ENCODE data around the gene PAPSS2. TPM values are rescaled to one million over a fixed set of nuclear protein-coding genes. Genes with fewer than 3 reads are reported as not detected.

PAPSS2 gene
- total and polyA plus RNA-seq, 11 donors = 1.9 to 32.6 (median 5.8) TPM

GRCh38 chr10:87776328-87776727 lies 116.7 kb downstream of the PAPSS2 start:
- no peaks in the 10 kb centered on the region for H3K27me3 ChIP-seq
- H3K36me3 ChIP-seq = peaks cover 0 to 88% (median 18%) of the 10 kb centered on the region in 9 donors
- ATAC-seq (no peak), DNase-seq (no peak)
- peaks cover 0 to 12% (median 0%) of the 10 kb centered on the region in 12 donors for H3K4me1 ChIP-seq
- WGBS, 4 donors = 91 to 97% (median 96%) methylated on average over 6 of the region's 6 CpGs
- TF ChIP-seq POLR2A (IDR thresholded peaks at IDR 0.05) = no peak
- no peak for TF ChIP-seq CTCF (IDR thresholded peaks at IDR 0.05)
- intact Hi-C loops (cut with DNase I) = loop anchor here in 1 of 10 donors (10.0 kb wide), 1 partner anchor 122 kb away; the partner anchor contains the start of gene PAPSS2
- H3K9me3 ChIP-seq = no peaks in the 10 kb centered on the region
- no peak overlapping the region for H3K27ac ChIP-seq
- no peak overlapping the region for H3K4me3 ChIP-seq

- H3K36me3 ChIP-seq = peaks cover 0 to 82% (median 45%) of the 10 kb centered on the region in 9 donors
- DNase-seq = no peak
- no peak overlapping the region for H3K4me3 ChIP-seq
- TF ChIP-seq POLR2A (IDR thresholded peaks at IDR 0.05) (no peak), CTCF (IDR thresholded peaks at IDR 0.05) (no peak)
- H3K27ac ChIP-seq = no peak overlapping the region
- WGBS, 4 donors = 95 to 99% (median 98%) methylated on average over 2 of the region's 2 CpGs
- H3K9me3 ChIP-seq = no peaks in the 10 kb centered on the region
- H3K4me1 ChIP-seq = no peaks in the 10 kb centered on the region
- intact Hi-C loops (cut with DNase I) = no loop called here
- no peaks in the 10 kb centered on the region for H3K27me3 ChIP-seq
- no peak for ATAC-seq
Observed at GRCh38 chr10:87781545-87781944, 121.9 kb downstream of the PAPSS2 start.

DNA sequence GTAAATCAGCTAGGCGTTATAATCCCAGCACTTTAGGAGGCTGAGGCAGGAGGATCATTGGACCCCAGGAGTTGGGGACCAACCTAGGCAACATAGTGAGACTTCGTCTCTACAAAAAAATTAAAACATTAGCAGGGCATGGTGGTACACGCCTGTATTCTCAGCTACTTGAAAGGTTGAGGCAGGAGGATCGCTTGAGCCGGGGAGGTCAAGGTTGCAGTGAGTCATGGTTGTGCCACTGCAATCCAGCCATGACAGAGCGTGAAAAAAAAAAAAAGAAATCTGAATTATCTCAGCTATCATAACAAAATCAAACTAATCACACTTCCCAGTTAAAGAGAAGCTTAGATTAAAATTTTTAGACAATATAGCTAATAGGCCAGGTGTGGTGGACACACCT lies 123.0 kb downstream of the PAPSS2 start:
- Histone ChIP-seq H3K27ac (no peak overlapping the region), H3K27me3 (no peaks in the 10 kb centered on the region), H3K36me3 (peaks cover 0 to 79% (median 51%) of the 10 kb centered on the region in 9 donors), H3K4me1 (no peaks in the 10 kb centered on the region), H3K4me3 (no peak overlapping the region), H3K9me3 (no peaks in the 10 kb centered on the region)
- DNase-seq (no peak), ATAC-seq (no peak)
- TF ChIP-seq CTCF (IDR thresholded peaks at IDR 0.05) = no peak
- TF ChIP-seq POLR2A (IDR thresholded peaks at IDR 0.05) = no peak
- intact Hi-C loops (cut with DNase I) = no loop called here
- 95 to 98% (median 96%) methylated on average over 6 of the region's 6 CpGs for WGBS, 4 donors

- Histone ChIP-seq H3K9me3 (no peaks in the 10 kb centered on the region), H3K27ac (no peak overlapping the region), H3K36me3 (peaks cover 0 to 81% (median 65%) of the 10 kb centered on the region in 9 donors), H3K4me3 (no peak overlapping the region), H3K27me3 (no peaks in the 10 kb centered on the region), H3K4me1 (peaks cover 0 to 12% (median 0%) of the 10 kb centered on the region in 12 donors)
- intact Hi-C loops (cut with DNase I) = no loop called here
- ATAC-seq (no peak), DNase-seq (no peak)
- TF ChIP-seq POLR2A (IDR thresholded peaks at IDR 0.05) (no peak), CTCF (IDR thresholded peaks at IDR 0.05) (no peak)
- 95 to 99% (median 98%) methylated on average over 7 of the region's 7 CpGs for WGBS, 4 donors
Observed at GRCh38 chr10:87786421-87786820, 126.7 kb downstream of the PAPSS2 start.
